Measurements from ENCODE around the gene GREB1L. TPM values are rescaled to one million over a fixed set of nuclear protein-coding genes. Genes with fewer than 3 reads are reported as not detected.
A peak's percentile ranks its signal among the peaks of the same experiment; 100 is the strongest.

Gene GREB1L
- total RNA-seq, 1 donor from 2014 or later: 12.3 TPM

DNA sequence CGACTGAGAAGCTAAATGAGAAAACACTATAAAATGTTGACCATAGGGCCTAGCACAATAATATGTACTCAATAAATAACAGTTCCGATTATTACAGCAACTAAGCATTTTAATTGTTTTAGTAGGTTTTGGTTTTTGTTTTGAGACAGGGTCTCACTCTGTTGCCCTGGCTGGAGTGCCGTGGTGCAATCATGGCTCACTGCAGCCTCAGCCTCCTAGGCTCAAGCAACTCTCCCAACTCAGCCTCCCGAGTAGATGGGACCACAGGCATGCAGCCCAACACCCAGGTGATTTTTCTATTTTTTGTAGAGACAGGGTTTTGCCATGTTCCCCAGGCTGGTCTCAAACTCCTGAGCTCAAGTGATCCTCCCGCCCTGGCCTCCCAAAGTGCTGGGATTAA, 304.4 kb downstream of the GREB1L start:
- no peak for TF ChIP-seq CTCF (IDR thresholded peaks at IDR 0.05; ENCODE audit: borderline replicate concordance)
- no peak overlapping the region for H3K4me3 ChIP-seq
- no peak overlapping the region for H3K27ac ChIP-seq (replicated peaks)
- H3K4me1 ChIP-seq: peaks cover 5% of the 10 kb centered on the region
- H3K36me3 ChIP-seq: peaks cover 29% of the 10 kb centered on the region
- no peaks in the 10 kb centered on the region for H3K9me3 ChIP-seq (replicated peaks)
- intact Hi-C loops (cut with micrococcal nuclease): no loop called here
- DNase-seq: no peak
- H3K27me3 ChIP-seq (ENCODE audit: low read depth): no peaks in the 10 kb centered on the region

DNA sequence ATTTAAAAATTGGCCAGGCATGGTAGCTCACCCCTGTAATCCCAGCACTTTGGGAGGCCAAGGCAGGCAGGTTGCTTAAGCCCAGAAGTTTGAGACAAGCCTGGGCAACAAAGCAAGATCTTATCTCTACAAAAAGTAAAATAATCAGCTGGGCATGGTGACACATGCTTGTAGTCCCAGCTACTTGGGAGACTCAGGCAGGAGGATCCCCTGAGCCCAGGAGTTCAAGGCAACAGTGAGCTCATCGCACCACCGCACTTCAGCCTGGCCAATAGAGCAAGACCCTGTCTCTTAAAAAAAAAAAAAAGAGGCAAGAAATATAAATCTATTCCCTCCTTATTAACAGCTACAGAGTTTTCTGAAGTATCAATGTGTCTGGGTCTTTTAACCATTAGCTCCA, 306.6 kb downstream of the GREB1L start:
- intact Hi-C loops (cut with micrococcal nuclease): no loop called here
- Histone ChIP-seq H3K9me3 (replicated peaks) (no peaks in the 10 kb centered on the region), H3K4me3 (no peak overlapping the region), H3K27me3 (ENCODE audit: low read depth) (no peaks in the 10 kb centered on the region), H3K36me3 (peaks cover 31% of the 10 kb centered on the region), H3K27ac (replicated peaks) (no peak overlapping the region), H3K4me1 (peaks cover 5% of the 10 kb centered on the region)
- DNase-seq: no peak
- TF ChIP-seq CTCF (IDR thresholded peaks at IDR 0.05; ENCODE audit: borderline replicate concordance): no peak

GRCh38 chr18:21550510-21550970, 308.5 kb downstream of the GREB1L start:
- no peak for TF ChIP-seq CTCF (IDR thresholded peaks at IDR 0.05; ENCODE audit: borderline replicate concordance)
- Histone ChIP-seq H3K27me3 (ENCODE audit: low read depth) (no peaks in the 10 kb centered on the region), H3K36me3 (peaks cover 34% of the 10 kb centered on the region), H3K4me1 (peaks cover 5% of the 10 kb centered on the region), H3K27ac (replicated peaks) (no peak overlapping the region), H3K9me3 (replicated peaks) (no peaks in the 10 kb centered on the region), H3K4me3 (no peak overlapping the region)
- DNase-seq: no peak
- intact Hi-C loops (cut with micrococcal nuclease): no loop called here

DNA sequence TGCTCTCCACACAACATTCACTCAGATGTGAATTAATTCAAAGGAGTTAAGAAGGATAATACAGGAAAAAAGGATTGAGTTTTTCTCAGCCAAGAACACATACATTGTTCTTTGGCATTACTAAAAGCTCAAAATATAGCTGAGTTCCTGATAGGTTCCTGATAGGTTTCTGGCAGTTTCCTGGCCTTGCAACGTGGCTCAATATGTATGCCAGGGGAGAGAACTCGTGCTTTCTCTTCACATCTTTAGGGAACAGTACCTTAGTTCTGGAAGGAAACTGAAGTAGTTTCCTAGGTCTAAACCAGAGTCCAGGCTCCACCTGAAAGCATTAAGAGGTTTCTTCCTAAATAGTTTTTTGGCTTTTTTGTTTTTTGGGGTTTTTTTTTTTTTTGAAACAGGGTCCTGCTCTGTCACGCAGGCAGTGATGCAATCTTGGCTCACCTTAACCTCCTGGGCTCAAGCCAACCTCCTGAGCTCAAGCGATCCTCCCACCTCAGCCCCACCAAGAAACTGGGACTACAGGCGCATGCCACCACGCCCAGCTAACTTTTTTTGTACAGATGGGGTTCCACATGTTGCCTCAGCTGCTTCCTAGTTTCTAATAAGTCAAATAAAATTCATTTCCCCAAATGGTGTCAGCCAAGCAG, 315.7 kb downstream of the GREB1L start:
- no peak for TF ChIP-seq CTCF (IDR thresholded peaks at IDR 0.05; ENCODE audit: borderline replicate concordance)
- H3K9me3 ChIP-seq (replicated peaks): no peaks in the 10 kb centered on the region
- H3K4me1 ChIP-seq: peaks cover 10% of the 10 kb centered on the region
- H3K27me3 ChIP-seq (ENCODE audit: low read depth): no peaks in the 10 kb centered on the region
- peaks cover 58% of the 10 kb centered on the region for H3K36me3 ChIP-seq
- intact Hi-C loops (cut with micrococcal nuclease): no loop called here
- no peak overlapping the region for H3K4me3 ChIP-seq
- DNase-seq: no peak
- peak overlapping the region; percentile 28 for H3K27ac ChIP-seq (replicated peaks)

GRCh38 chr18:21559195-21559594, 317.2 kb downstream of the GREB1L start:
- Histone ChIP-seq H3K27me3 (ENCODE audit: low read depth) (no peaks in the 10 kb centered on the region), H3K27ac (replicated peaks) (no peak overlapping the region), H3K4me1 (peaks cover 10% of the 10 kb centered on the region), H3K36me3 (peaks cover 65% of the 10 kb centered on the region), H3K9me3 (replicated peaks) (no peaks in the 10 kb centered on the region), H3K4me3 (no peak overlapping the region)
- intact Hi-C loops (cut with micrococcal nuclease): no loop called here
- TF ChIP-seq CTCF (IDR thresholded peaks at IDR 0.05; ENCODE audit: borderline replicate concordance): no peak
- DNase-seq: no peak

Data from left ventricle myocardium inferior (tissue), 1 donor.